ENCODE measurements around the gene ATP10A.

DNA sequence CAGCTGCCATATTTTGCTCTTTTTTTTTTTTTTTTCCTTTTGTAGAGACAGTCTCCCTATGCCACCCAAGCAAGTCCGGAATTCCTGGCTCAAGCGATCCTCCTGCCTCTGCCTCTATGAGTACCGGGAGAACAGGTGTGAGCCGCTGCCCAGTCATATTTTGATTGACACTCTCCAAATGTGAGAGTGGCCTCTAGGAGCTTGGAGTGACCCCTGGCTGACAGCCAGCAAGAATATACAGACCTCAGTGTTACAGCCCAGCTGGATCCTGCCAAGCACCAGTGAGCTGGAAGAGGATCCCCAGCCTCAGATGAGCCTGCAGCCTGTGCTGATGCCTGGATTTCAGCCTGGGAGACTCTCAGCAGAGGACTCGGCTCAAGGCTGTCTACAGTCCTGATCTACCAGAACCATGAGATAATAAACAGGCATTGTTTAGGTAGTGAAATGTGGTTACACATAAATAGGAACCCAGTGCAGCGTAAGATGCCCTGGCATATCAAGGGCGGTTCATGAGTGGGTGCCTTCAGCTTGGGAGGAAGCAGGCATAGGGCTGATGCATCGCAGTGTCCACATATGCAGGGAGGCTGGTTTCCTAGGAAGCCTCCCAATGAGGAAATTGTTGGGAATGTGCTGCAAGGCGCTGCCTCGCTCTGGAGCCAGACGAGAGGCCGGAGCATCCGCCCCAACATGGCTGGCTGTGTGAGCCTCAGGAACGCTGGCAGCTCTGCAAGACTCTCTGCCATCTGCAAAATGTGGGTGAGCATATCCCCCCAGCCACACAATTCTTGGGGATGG, 38.9 kb upstream of the ATP10A start:
- TF ChIP-seq POLR2A (IDR thresholded peaks at IDR 0.05; ENCODE audit: low read length) (no peak), GATA1 (IDR thresholded peaks at IDR 0.05; ENCODE audit: low read depth, low read length) (no peak)

Measured in erythroblast (primary cell).